IMR-90 (cell line): Measurements from ENCODE around the gene HNRNPM. TPM values are rescaled to one million over a fixed set of nuclear protein-coding genes. Genes with fewer than 3 reads are reported as not detected.

Experiments used
- ATAC-seq: fragments of 200-7000 bp; cut with Tn5 transposase; 2 replicates; pipeline ENCODE4 v1.9.1; 2020; ENCODE audit warnings: low read depth, mild to moderate bottlenecking, moderate library complexity
- BruUV-seq: library from RNA; stranded (reverse); fragments of 400-500 nt; replicated peaks from 2 replicates; lab custom pipeline; 2021; lab: Mats Ljungman, UMichigan
- CTCF ChIA-PET: fragments of 300-600 bp; formaldehyde crosslinking; extraction: SDS; loops from one replicate; lab custom pipeline; 2021; ENCODE audit warnings: antibody characterized with exemption; lab: Yijun Ruan, JAX
- POLR2A ChIA-PET: fragments of 300-600 bp; sonication (Branson Sonifier 250); formaldehyde crosslinking; loops from one replicate; lab custom pipeline; 2022; ENCODE audit warnings: antibody characterized with exemption; ENCODE audit not compliant: unreplicated experiment; lab: Charles Lee
- DNase-seq: peaks from one replicate; pipeline ENCODE4 v3.0.0; 2013
- H2AFZ ChIP-seq: replicated peaks from 2 replicates; pipeline ENCODE3; 2013; ENCODE audit warnings: low read length, mild to moderate bottlenecking; ENCODE audit not compliant: poor library complexity
- H2AK5ac ChIP-seq: 2 replicates; pipeline ENCODE4 v1.6.1; 2013; ENCODE audit warnings: low read depth, low read length, inconsistent platforms
- H2AK9ac ChIP-seq: replicated peaks from 2 replicates; pipeline ENCODE3; 2013; ENCODE audit warnings: mild to moderate bottlenecking, low read depth, low read length, moderate library complexity; ENCODE audit not compliant: poor library complexity
- H2BK120ac ChIP-seq: 2 replicates; pipeline ENCODE4 v1.6.1; 2013; ENCODE audit warnings: low read depth, low read length, inconsistent platforms
- H2BK15ac ChIP-seq: 3 replicates; pipeline ENCODE4 v1.6.1; 2013; ENCODE audit warnings: low read depth, low read length, inconsistent platforms
- H2BK20ac ChIP-seq: 2 replicates; pipeline ENCODE4 v1.6.1; 2013; ENCODE audit warnings: low read depth, mild to moderate bottlenecking, inconsistent platforms, low read length, moderate library complexity
- H2BK5ac ChIP-seq: 2 replicates; pipeline ENCODE4 v1.6.1; 2013; ENCODE audit warnings: mild to moderate bottlenecking, low read depth, low read length, inconsistent platforms; ENCODE audit not compliant: poor library complexity, severe bottlenecking
- H3K14ac ChIP-seq: replicated peaks from 2 replicates; pipeline ENCODE4 v1.6.1; 2013; ENCODE audit warnings: low read depth, low read length, inconsistent platforms
- H3K18ac ChIP-seq: 2 replicates; pipeline ENCODE4 v1.6.1; 2013; ENCODE audit warnings: low read depth, low read length, control low read depth
- H3K23ac ChIP-seq: 2 replicates; pipeline ENCODE4 v1.6.1; 2013; ENCODE audit warnings: low read depth, low read length, inconsistent platforms
- H3K27ac ChIP-seq: 2 replicates; pipeline ENCODE4 v1.5.1; 2013; ENCODE audit warnings: mild to moderate bottlenecking, control low read depth, low read length; ENCODE audit not compliant: insufficient read depth
- H3K27me3 ChIP-seq: 2 replicates; pipeline ENCODE4 v1.6.1; 2013; ENCODE audit warnings: low read length; ENCODE audit not compliant: control insufficient read depth, insufficient read depth
- H3K36me3 ChIP-seq: 2 replicates; pipeline ENCODE4 v1.6.1; 2013; ENCODE audit warnings: low read length, mixed read lengths; ENCODE audit not compliant: control insufficient read depth, insufficient read depth
- H3K4ac ChIP-seq: 2 replicates; pipeline ENCODE4 v1.6.1; 2013; ENCODE audit warnings: low read depth, low read length, inconsistent platforms
- H3K4me1 ChIP-seq: 2 replicates; pipeline ENCODE4 v1.6.1; 2013; ENCODE audit warnings: low read length, mixed read lengths; ENCODE audit not compliant: control insufficient read depth, insufficient read depth
- H3K4me2 ChIP-seq: 2 replicates; pipeline ENCODE4 v1.6.1; 2013; ENCODE audit warnings: low read depth, mild to moderate bottlenecking, control low read depth, low read length, moderate library complexity
- H3K4me3 ChIP-seq: 2 replicates; pipeline ENCODE4 v1.5.1; 2013; ENCODE audit warnings: low read depth, mild to moderate bottlenecking, control low read depth, low read length, moderate library complexity; ENCODE audit not compliant: insufficient read depth
- H3K56ac ChIP-seq: 2 replicates; pipeline ENCODE4 v1.6.1; 2013; ENCODE audit warnings: low read length, inconsistent platforms; ENCODE audit not compliant: insufficient read depth; ENCODE audit errors: extremely low read depth
- H3K79me1 ChIP-seq, 2 experiments: 2 replicates each; pipeline ENCODE4 v1.6.1; 2013; ENCODE audit warnings: low read length in 2 of 2, inconsistent platforms in 1 of 2, low read depth in 1 of 2
- H3K9ac ChIP-seq: 2 replicates; pipeline ENCODE4 v1.6.1; 2013; ENCODE audit warnings: low read depth, low read length, control low read depth
- H3K9me1 ChIP-seq: 2 replicates; pipeline ENCODE4 v1.6.1; 2013; ENCODE audit warnings: low read length, inconsistent platforms; ENCODE audit not compliant: insufficient read depth
- H3K9me3 ChIP-seq: 2 replicates; pipeline ENCODE4 v1.6.1; 2013; ENCODE audit warnings: low read length; ENCODE audit not compliant: control insufficient read depth, insufficient read depth
- H4K20me1 ChIP-seq: 2 replicates; pipeline ENCODE4 v1.6.1; 2013; ENCODE audit warnings: low read length, inconsistent platforms; ENCODE audit not compliant: insufficient read depth
- H4K5ac ChIP-seq: 2 replicates; pipeline ENCODE4 v1.6.1; 2013; ENCODE audit warnings: mild to moderate bottlenecking, low read depth, low read length, control low read depth
- H4K8ac ChIP-seq, 2 experiments: 2 replicates each; pipeline ENCODE4 v1.6.1; 2013; ENCODE audit warnings: low read depth in 2 of 2, low read length in 2 of 2, control low read depth in 1 of 2, inconsistent platforms in 1 of 2
- H4K91ac ChIP-seq: 2 replicates; pipeline ENCODE4 v1.6.1; 2013; ENCODE audit warnings: low read depth, low read length, inconsistent platforms; ENCODE audit not compliant: insufficient read depth
- BHLHE40 ChIP-seq: fragments of 150-350 bp; IDR thresholded peaks from 2 replicates; pipeline ENCODE4 v1.6.1; 2016; ENCODE audit warnings: mild to moderate bottlenecking, low read depth, low read length
- CEBPB ChIP-seq: IDR thresholded peaks from 2 replicates; pipeline ENCODE4 v1.6.1; 2012; ENCODE audit warnings: low read depth, low read length, improper control_type of control experiment
- CHD1 ChIP-seq: IDR thresholded peaks from 2 replicates; pipeline ENCODE4 v1.6.1; 2012; ENCODE audit warnings: low read depth, low read length, improper control_type of control experiment
- CTCF ChIP-seq: conservative IDR thresholded peaks from 2 replicates; pipeline ENCODE4 v1.5.1; 2012; ENCODE audit warnings: mild to moderate bottlenecking, low read depth, low read length, improper control_type of control experiment
- ELK1 ChIP-seq: fragments of 150-350 bp; IDR thresholded peaks from 2 replicates; pipeline ENCODE4 v1.6.1; 2016; ENCODE audit warnings: low read depth, mild to moderate bottlenecking, low read length, moderate library complexity, borderline replicate concordance
- MAFK ChIP-seq: IDR thresholded peaks from 2 replicates; pipeline ENCODE4 v1.6.1; 2012; ENCODE audit warnings: low read depth, low read length, improper control_type of control experiment
- MAZ ChIP-seq: IDR thresholded peaks from 2 replicates; pipeline ENCODE4 v1.6.1; 2012; ENCODE audit warnings: low read depth, mild to moderate bottlenecking, low read length, improper control_type of control experiment, moderate library complexity, borderline replicate concordance
- MXI1 ChIP-seq: IDR thresholded peaks from 2 replicates; pipeline ENCODE4 v1.6.1; 2012; ENCODE audit warnings: low read depth, mild to moderate bottlenecking, low read length, moderate library complexity, borderline replicate concordance
- NFE2L2 ChIP-seq: fragments of 150-350 bp; IDR thresholded peaks from 2 replicates; pipeline ENCODE4 v1.6.1; 2016; ENCODE audit warnings: low read depth, mild to moderate bottlenecking, low read length
- POLR2A ChIP-seq: IDR thresholded peaks from 2 replicates; pipeline ENCODE4 v1.6.1; 2012; ENCODE audit warnings: mild to moderate bottlenecking, low read depth, low read length
- RAD21 ChIP-seq: IDR thresholded peaks from 2 replicates; pipeline ENCODE4 v1.6.1; 2012; ENCODE audit warnings: low read length, improper control_type of control experiment
- RCOR1 ChIP-seq: IDR thresholded peaks from 2 replicates; pipeline ENCODE4 v1.6.1; 2012; ENCODE audit warnings: mild to moderate bottlenecking, low read length, improper control_type of control experiment; ENCODE audit not compliant: insufficient replicate concordance
- RFX5 ChIP-seq: IDR thresholded peaks from 2 replicates; pipeline ENCODE4 v1.8.0; 2012; ENCODE audit warnings: low read depth, mild to moderate bottlenecking, low read length, moderate library complexity
- SMC3 ChIP-seq: fragments of 150-350 bp; IDR thresholded peaks from 2 replicates; pipeline ENCODE4 v1.6.1; 2016; ENCODE audit warnings: low read depth, mild to moderate bottlenecking, antibody characterized with exemption, low read length, moderate library complexity
- WGBS, 2 experiments: methylation state at CpG; one replicate each; pipeline versions ENCODE4 v1.1.5 to v1.1.7; 2013; ENCODE audit warnings: missing lambda C conversion rate in 2 of 2; ENCODE audit not compliant: insufficient read length in 1 of 2; ENCODE audit errors: extremely low coverage in 2 of 2; 5-methylcytosine and 5-hydroxymethylcytosine counted together
- dilution Hi-C: fragments of 300-500 bp; cut with HindIII; formaldehyde crosslinking; loops from one replicate; pipeline ENCODE4 v1.14.3; 2018; ENCODE audit warnings: low sequenced_read_pairs; ENCODE audit not compliant: unreplicated experiment
- in situ Hi-C: fragments of 300-500 bp; cut with MboI; formaldehyde crosslinking; loops from 3 replicates; pipeline ENCODE4 v1.14.3; 2019; ENCODE audit warnings: low sequenced_read_pairs, inconsistent platforms, mixed read lengths
- intact Hi-C: fragments of 100-400 bp; cut with micrococcal nuclease; formaldehyde crosslinking; loops from 2 replicates; pipeline ENCODE4 v1.10.0; 2022
- polyA plus RNA-seq, 3 experiments: library from polyadenylated mRNA; depleted of rRNA; stranded (reverse); fragments of >200 nt; gene quantifications; 2 replicates each; pipeline ENCODE4 v1.2.3, GENCODE V29; 2012; ENCODE audit warnings: low replicate concordance in 1 of 3
- total RNA-seq: library from RNA; depleted of rRNA; stranded (reverse); fragments of >200 nt; gene quantifications from 2 replicates; pipeline ENCODE4 v1.2.3, GENCODE V29; 2012
- TF ChIP-seq, protein P1 (sequence below): fragments of 150-350 bp; IDR thresholded peaks from 2 replicates; pipeline ENCODE4 v1.6.1; 2017; ENCODE audit warnings: mild to moderate bottlenecking, antibody characterized with exemption, low read length, low read depth

HNRNPM gene
- total and polyA plus RNA-seq, 2 of the 4 experiments (the other 2 are of a cell fraction), result 75.6 to 197 TPM

DNA sequence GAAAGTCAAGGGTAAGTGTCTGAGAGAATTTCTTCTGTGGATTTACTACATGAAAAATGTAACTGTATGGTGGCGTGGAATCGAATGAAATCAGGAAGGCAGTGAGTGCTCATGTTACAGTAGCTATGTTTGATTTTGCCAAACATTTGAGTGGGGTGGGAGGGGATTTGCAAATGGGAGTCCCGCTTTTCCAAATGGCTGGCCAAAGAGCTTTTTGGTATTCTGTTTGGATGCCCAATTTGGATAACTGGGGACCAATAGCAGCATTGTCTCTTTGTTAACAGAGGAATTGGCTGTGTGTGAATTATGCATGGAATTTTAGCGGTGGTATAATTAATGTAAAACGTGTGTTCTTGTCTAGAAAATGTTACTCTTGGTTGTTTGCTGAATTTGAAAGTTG is 17.8 kb downstream of the HNRNPM start:
- H2BK20ac ChIP-seq, result no peak overlapping the region
- ATAC-seq, result no peak
- 100% methylated on average over 1 of the region's 5 CpGs; no CpG with 5 or more reads in 1 of the 2 experiments for WGBS, 2 experiments
- no peak overlapping the region for H3K9ac ChIP-seq
- no peak overlapping the region for H3K4me2 ChIP-seq
- no peak overlapping the region for H3K4ac ChIP-seq
- ChIA-PET CTCF (interaction anchor here (0.6 to 1.2 kb wide), 2 partner anchors 49 to 119 kb away, joined by 3 to 4 read pairs; partner anchors contain the start of gene MARCHF2), POLR2A (no interaction called here)
- TF ChIP-seq CTCF, result no peak
- TF ChIP-seq CEBPB, result no peak
- no peak for TF ChIP-seq MAFK
- TF ChIP-seq SMC3, result no peak
- TF ChIP-seq, protein P1, sequence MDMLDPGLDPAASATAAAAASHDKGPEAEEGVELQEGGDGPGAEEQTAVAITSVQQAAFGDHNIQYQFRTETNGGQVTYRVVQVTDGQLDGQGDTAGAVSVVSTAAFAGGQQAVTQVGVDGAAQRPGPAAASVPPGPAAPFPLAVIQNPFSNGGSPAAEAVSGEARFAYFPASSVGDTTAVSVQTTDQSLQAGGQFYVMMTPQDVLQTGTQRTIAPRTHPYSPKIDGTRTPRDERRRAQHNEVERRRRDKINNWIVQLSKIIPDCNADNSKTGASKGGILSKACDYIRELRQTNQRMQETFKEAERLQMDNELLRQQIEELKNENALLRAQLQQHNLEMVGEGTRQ, result no peak
- TF ChIP-seq ELK1, result no peak
- no peak for TF ChIP-seq RCOR1
- TF ChIP-seq CHD1, result no peak
- TF ChIP-seq MAZ, result no peak
- TF ChIP-seq RFX5, result no peak
- no peak for TF ChIP-seq MXI1
- TF ChIP-seq NFE2L2, result no peak
- no peak for TF ChIP-seq BHLHE40
- TF ChIP-seq RAD21, result no peak
- TF ChIP-seq POLR2A, result no peak
- no peak overlapping the region for H4K8ac ChIP-seq
- no peak overlapping the region for H3K4me3 ChIP-seq
- no peak overlapping the region for H3K14ac ChIP-seq
- no peaks in the 10 kb centered on the region for H3K27me3 ChIP-seq
- H3K9me3 ChIP-seq, result no peaks in the 10 kb centered on the region
- H2AK9ac ChIP-seq, result no peak overlapping the region
- peaks cover 33% of the 10 kb centered on the region for H3K9me1 ChIP-seq
- H4K20me1 ChIP-seq, result peaks cover 94% of the 10 kb centered on the region
- H2AFZ ChIP-seq, result no peak overlapping the region
- no peak overlapping the region for H2BK15ac ChIP-seq
- DNase-seq, result no peak
- in situ Hi-C loops, result no loop called here
- H3K36me3 ChIP-seq, result peaks cover 32% of the 10 kb centered on the region
- peaks cover 31 to 86% of the 10 kb centered on the region in 2 experiments for H3K79me1 ChIP-seq
- no peak overlapping the region for H3K18ac ChIP-seq
- no peak overlapping the region for H3K27ac ChIP-seq
- peaks cover 39% of the 10 kb centered on the region for H3K4me1 ChIP-seq
- intact Hi-C loops, result no loop called here
- H2BK5ac ChIP-seq, result no peak overlapping the region
- H4K5ac ChIP-seq, result no peak overlapping the region
- H2BK120ac ChIP-seq, result no peak overlapping the region
- H4K91ac ChIP-seq, result no peak overlapping the region
- H2AK5ac ChIP-seq, result no peak overlapping the region
- no peak overlapping the region; the same call in 1 of the 2 replicates for H3K23ac ChIP-seq
- dilution Hi-C loops, result no loop called here
- H3K56ac ChIP-seq, result no peak overlapping the region
- no TSS peak for BruUV-seq
